KMS-11 (cell line): Measurements from ENCODE around the gene USP38.

Experiments
- H2AFZ ChIP-seq: fragments of 200-600 bp; sonication (generic); 2 replicates; pipeline ENCODE4 v1.6.1; 2016; ENCODE audit warnings: antibody characterized with exemption, mixed run types, low read depth
- H3K27ac ChIP-seq: fragments of 200-600 bp; sonication (generic); 2 replicates; pipeline ENCODE4 v1.6.1; 2016; ENCODE audit warnings: mild to moderate bottlenecking, mixed run types
- H3K27me3 ChIP-seq: fragments of 200-600 bp; sonication (generic); 2 replicates; pipeline ENCODE4 v1.6.1; 2017; ENCODE audit warnings: mild to moderate bottlenecking, low read depth, mixed run types, moderate library complexity; ENCODE audit not compliant: insufficient read depth
- H3K36me3 ChIP-seq: fragments of 200-600 bp; sonication (generic); 2 replicates; pipeline ENCODE4 v1.6.1; 2017; ENCODE audit warnings: mild to moderate bottlenecking, mixed run types; ENCODE audit not compliant: insufficient read depth
- H3K4me1 ChIP-seq: fragments of 200-600 bp; sonication (generic); 2 replicates; pipeline ENCODE4 v1.6.1; 2016; ENCODE audit warnings: mild to moderate bottlenecking, low read depth, mixed run types; ENCODE audit not compliant: poor library complexity, severe bottlenecking
- H3K4me2 ChIP-seq: fragments of 200-600 bp; sonication (generic); 2 replicates; pipeline ENCODE4 v1.7.0; 2016; ENCODE audit warnings: mild to moderate bottlenecking, mixed run types
- H3K4me3 ChIP-seq: fragments of 200-600 bp; sonication (generic); IDR thresholded peaks from 2 replicates; pipeline ENCODE4 v1.6.1; 2017; ENCODE audit warnings: low read depth, low read length, mixed read lengths; ENCODE audit not compliant: insufficient read depth
- H3K79me2 ChIP-seq: fragments of 200-600 bp; sonication (generic); 2 replicates; pipeline ENCODE4 v1.6.1; 2016; ENCODE audit warnings: low read depth, mixed run types; ENCODE audit not compliant: insufficient read depth
- H3K9ac ChIP-seq: fragments of 200-600 bp; sonication (generic); 2 replicates; pipeline ENCODE4 v1.6.1; 2016; ENCODE audit warnings: mild to moderate bottlenecking, mixed run types
- H4K20me1 ChIP-seq: fragments of 200-600 bp; sonication (generic); 2 replicates; pipeline ENCODE4 v1.6.1; 2016; ENCODE audit warnings: mild to moderate bottlenecking, mixed run types; ENCODE audit not compliant: insufficient read depth
- CTCF ChIP-seq: fragments of 200-600 bp; sonication (generic); conservative IDR thresholded peaks from 2 replicates; pipeline ENCODE4 v1.6.1; 2017; ENCODE audit warnings: low read depth, mild to moderate bottlenecking, antibody characterized with exemption, low read length, moderate library complexity, mixed read lengths

The USP38 gene

GRCh38 chr4:143188136-143189088, 3.7 kb downstream of the USP38 start:
- H2AFZ ChIP-seq: no peak overlapping the region
- peaks cover 89% of the 10 kb centered on the region for H3K79me2 ChIP-seq
- no peak for TF ChIP-seq CTCF
- H3K27ac ChIP-seq: peak overlapping the region; percentile 50
- no peaks in the 10 kb centered on the region for H3K27me3 ChIP-seq
- no peak overlapping the region for H3K4me3 ChIP-seq
- peak overlapping the region; percentile 92 for H3K4me2 ChIP-seq
- peak overlapping the region; percentile 85; the same call in 1 of the 2 replicates for H3K9ac ChIP-seq
- H3K4me1 ChIP-seq: peaks cover 43% of the 10 kb centered on the region
- no peaks in the 10 kb centered on the region; the same call in 1 of the 2 replicates for H3K36me3 ChIP-seq
- peaks cover 20% of the 10 kb centered on the region; the same call in 1 of the 2 replicates for H4K20me1 ChIP-seq

DNA sequence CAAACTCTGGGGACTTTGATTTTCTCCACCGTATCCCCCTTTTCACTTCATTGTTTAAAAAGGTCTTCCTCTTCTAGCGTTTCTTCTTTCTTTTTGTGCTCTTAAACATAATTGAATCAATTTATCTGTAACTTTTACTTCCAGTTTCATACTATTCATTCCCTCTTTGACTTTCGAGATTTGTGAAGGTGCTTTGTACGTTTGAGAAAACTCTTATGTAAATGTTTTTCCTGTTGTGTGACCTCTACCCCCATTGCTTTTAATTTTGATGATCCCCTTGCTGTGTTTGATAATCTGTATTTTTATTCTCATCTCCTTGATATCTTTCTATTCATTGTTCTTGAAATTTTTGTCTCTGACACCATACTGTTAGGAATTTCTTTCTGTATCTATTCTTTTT, 4.8 kb downstream of the USP38 start:
- H2AFZ ChIP-seq: no peak overlapping the region
- H3K79me2 ChIP-seq: peaks cover 86% of the 10 kb centered on the region
- H3K4me3 ChIP-seq: no peak overlapping the region
- H3K9ac ChIP-seq: peak overlapping the region; percentile 85; the same call in 1 of the 2 replicates
- H3K4me2 ChIP-seq: peak overlapping the region; percentile 92
- peaks cover 37% of the 10 kb centered on the region for H3K4me1 ChIP-seq
- H4K20me1 ChIP-seq: peaks cover 20% of the 10 kb centered on the region; the same call in 1 of the 2 replicates
- peak overlapping the region; percentile 50; the same call in 1 of the 2 replicates for H3K27ac ChIP-seq
- H3K36me3 ChIP-seq: no peaks in the 10 kb centered on the region; the same call in 1 of the 2 replicates
- H3K27me3 ChIP-seq: no peaks in the 10 kb centered on the region
- no peak for TF ChIP-seq CTCF

- Histone ChIP-seq H3K27me3 (no peaks in the 10 kb centered on the region), H3K9ac (no peak overlapping the region), H3K27ac (no peak overlapping the region), H4K20me1 (no peaks in the 10 kb centered on the region), H2AFZ (no peak overlapping the region), H3K4me3 (no peak overlapping the region), H3K79me2 (peaks cover 36% of the 10 kb centered on the region), H3K4me1 (peaks cover 15% of the 10 kb centered on the region), H3K4me2 (no peak overlapping the region), H3K36me3 (peaks cover 11% of the 10 kb centered on the region; the same call in 1 of the 2 replicates)
- no peak for TF ChIP-seq CTCF
Measured at GRCh38 chr4:143195581-143195980, 10.9 kb downstream of the USP38 start.

GRCh38 chr4:143196323-143196722, 11.6 kb downstream of the USP38 start:
- Histone ChIP-seq H3K36me3 (peaks cover 11% of the 10 kb centered on the region; the same call in 1 of the 2 replicates), H2AFZ (no peak overlapping the region), H3K4me2 (no peak overlapping the region), H4K20me1 (no peaks in the 10 kb centered on the region), H3K79me2 (peaks cover 29% of the 10 kb centered on the region), H3K4me3 (no peak overlapping the region), H3K9ac (no peak overlapping the region), H3K27me3 (no peaks in the 10 kb centered on the region), H3K4me1 (peaks cover 8% of the 10 kb centered on the region), H3K27ac (no peak overlapping the region)
- TF ChIP-seq CTCF: no peak
